GM19238 (cell line): ENCODE measurements around the gene SRPRB.

Experiments used
- DNase-seq: peaks from one replicate; pipeline ENCODE4 v3.0.0; 2011; ENCODE audit warnings: low spot score; ENCODE audit not compliant: insufficient read length

Gene SRPRB

DNA sequence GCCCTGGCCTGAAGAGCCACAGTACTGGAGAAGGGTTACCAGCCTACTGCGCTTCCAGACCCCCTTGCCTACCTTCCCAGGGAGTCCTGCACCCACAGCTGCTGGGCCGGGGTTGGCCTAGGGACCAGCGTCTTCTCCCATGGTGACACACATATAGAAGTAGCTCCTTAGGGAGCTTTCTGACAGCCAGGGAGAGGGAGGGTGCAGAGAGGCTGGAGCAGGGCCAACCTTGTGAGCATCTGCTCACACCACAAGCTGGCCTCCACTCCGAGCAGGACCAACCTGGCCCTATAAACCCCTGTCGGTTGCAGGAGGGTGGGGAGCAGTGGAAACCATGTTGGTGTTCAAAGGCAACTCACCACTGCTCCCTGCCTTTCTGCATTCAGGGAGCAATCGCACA is 35.2 kb downstream of the SRPRB start:
- no peak for DNase-seq

DNA sequence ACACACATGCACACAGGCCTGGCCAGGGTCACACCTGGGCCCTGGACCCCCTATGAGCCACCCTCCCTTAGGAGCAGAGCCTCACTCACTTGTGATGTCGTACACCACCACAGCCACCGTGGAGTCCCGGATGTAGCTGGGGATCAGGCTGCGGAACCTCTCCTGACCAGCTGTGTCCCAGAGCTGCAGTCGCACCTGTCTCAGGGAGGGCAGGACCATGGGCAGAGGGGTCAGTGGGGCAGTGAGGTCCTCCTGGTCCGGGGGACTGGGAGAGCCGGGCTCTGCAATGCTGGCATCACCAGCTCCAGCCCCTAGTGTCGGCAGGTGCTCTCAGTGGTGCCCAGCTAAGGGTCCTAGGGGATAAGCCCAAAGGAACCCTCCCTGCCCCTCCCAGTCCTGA is 35.6 kb downstream of the SRPRB start:
- DNase-seq = no peak

DNA sequence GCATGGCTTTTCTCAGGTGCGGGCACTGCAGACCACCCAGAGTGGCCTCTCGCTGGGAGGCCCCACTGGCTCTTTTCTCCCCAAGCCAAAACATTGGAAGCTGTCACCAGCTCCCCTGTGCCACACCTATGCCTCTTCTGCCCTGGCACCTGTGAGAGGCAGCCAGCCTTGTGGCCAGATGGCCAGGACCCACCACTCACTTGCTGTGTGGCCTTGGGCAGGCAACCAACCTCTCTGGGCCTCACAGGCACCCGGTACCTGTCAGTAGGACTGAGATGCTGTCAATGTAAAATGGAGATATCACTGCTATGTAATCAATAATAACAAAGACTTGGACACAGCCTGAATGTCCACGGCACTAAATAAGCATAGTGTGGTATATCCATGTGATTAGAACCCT is 36.5 kb downstream of the SRPRB start:
- DNase-seq = no peak

DNA sequence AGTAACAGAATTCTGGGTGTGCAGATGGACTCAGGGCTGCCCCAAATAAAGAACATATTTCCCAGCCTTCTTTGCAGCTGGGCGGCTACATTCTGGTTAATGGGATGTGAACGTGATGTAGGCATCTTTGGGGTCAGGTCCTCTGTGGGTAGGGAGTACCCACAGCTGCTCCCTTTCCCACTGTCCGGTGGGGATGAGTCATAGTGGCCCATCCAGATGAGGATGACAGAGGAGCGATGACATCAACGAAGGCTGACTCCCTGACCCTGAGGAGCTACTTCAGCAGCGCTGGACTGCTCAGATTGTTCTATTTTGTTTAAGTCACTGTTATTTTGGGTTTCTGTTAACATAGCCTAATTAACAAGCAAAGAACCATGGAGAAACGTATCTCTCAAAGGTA is 38.0 kb downstream of the SRPRB start:
- no peak for DNase-seq

DNA sequence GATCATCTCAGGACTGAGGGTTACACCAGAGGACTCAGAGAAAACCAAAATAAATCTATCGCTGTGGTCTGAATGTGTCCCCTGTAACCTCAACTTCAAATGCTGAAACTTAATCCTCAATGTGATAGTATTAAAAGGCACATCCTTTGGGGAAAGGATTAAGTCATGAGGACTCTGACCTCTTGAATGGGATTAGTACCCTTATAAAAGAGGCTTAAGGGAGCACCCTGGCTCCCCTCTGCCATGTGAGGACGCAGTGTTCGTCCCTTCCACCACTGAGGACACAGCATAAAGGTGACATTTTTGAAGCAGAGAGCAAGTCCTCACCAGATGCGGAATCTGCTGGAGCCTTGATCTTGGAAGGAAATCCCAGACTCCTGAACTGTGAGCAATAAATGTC is 39.5 kb downstream of the SRPRB start:
- DNase-seq = no peak

DNA sequence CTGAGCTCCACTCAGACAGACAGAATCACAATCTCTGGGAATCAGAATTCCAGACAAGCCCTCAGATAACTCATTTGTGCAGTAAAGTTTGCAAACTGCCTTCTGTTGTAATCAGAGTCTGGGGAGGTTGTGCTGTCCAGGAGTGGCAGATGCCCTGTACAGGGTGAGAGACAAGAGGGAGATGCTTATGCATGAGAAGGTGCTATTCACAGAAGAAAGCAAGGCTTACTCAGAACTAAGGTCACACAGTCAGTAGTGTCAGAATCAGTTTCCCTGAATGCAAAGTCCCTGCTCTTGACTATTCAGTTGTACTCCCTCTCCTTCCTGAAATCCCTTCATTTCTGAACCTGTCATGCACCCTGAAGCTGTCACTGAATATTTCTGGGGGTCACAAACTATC is 43.7 kb downstream of the SRPRB start:
- no peak for DNase-seq

DNA sequence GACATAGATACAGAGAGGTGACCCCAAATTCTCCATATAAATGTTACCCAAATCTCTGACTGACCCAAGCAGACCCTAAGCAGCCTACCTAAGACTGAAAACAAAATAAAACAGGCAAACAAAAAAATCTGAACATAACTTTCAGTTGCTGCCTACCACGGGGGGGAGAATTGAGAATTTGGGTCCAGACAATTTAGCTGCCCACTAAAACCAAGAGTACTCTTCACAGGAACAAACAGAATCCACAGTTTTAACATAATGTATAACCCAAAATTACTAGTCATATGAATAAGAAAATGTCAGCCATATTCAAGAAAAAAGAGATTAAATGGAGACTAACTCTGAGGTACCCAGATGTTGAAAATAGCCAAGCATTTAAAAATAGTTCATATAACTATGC is 44.4 kb downstream of the SRPRB start:
- DNase-seq = no peak

DNA sequence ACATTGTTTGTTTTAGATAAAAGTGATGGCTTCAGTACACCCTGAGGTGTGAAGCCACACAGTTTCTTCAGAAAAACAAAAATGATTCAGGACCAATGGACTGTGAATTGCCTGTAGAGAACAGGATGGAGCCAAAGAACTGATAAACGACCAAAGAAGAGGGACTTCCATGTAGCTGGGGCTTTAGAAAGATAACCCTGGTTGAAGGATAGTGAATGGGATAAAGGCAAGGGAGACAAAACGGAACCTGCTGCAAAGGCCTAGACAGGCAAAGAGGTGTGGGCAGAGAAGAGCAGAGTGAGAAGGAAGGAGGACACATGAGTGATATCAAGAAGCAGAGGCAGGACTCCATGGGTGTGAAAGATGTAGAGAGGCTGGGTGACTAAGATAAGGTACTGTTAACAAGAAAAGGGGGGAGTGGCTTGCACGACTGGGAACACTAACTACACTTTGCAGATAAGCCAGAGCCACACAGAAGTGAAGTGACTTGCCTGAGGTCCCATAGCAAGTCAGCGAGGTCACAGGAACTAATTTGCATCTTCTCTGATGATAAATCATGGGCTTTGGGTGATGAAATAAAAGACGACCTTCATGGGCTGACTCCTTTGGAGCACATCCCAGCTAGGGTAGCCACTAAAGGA is 45.8 kb downstream of the SRPRB start:
- no peak for DNase-seq

DNA sequence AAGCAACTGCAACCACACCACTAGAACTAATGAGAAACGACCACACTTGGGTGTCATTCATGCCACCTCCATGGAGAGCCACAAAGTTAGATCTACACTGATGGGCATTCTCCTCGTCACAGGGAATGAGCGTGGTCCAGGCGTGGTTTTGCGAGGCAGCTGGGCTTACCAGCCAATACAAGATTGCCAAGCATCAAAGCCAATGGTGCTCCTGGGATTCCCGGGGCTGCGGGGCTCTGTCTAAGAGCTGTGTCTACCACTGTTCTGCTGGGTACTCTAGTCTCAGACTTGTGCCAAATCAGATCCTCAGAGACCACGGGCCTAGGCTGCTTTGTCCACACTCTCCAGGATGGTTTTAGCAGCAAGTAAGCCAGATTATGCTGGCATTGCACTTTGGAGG is 46.3 kb downstream of the SRPRB start:
- DNase-seq = no peak

DNA sequence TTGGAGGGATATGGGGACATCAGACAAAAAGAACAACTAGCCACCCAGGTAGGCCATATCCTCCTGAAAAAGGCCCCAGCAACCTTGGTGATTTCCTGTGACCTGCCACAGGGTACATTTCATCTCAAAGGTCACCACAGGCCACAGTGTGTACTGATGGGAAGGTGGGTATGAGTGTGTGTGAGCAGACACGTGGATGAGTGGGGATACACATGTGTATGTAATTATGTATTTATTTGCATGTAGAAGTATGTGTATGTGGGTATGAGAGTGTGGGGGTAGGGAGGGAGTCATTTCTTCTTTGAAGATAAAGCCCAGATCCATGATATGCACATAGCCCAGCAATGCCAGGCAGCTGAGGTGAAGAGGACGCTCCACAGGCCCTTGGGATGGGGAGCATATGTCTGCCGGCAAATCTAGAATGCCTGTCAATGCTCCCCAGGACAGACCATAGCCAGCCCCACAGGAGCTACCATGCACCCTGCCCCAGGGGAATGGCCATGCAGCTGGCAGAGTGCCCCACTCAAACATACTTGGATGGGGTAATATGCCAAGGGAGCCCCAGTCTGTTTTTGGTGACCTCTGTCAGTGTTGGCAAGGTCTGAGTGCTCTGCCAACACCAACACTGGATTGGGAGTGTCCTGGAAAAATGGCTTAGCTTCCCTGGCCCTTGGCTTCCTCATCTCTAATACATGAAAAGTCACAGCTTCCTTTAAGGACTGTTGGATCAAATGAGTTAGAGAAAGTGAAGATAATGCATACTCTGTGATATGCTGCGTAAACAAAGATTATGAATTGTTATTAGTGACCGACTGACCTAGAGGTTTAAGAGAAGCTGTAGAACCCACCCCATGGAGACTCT is 47.7 kb downstream of the SRPRB start:
- no peak for DNase-seq

DNA sequence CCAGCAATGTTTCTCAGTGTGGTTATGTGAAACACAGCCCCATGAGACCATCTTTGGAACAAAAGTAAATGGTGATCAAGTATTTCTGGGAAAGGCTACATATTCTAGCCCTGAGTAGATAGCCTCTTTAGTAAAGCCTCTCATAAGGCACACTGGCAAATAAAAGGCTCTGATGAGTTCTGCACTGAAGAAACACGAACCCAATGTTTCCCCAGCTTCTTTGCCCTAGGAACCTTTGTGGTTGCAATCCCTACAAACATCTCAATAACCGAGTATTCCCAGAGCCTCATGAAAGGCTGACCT is 48.3 kb downstream of the SRPRB start:
- DNase-seq = no peak

DNA sequence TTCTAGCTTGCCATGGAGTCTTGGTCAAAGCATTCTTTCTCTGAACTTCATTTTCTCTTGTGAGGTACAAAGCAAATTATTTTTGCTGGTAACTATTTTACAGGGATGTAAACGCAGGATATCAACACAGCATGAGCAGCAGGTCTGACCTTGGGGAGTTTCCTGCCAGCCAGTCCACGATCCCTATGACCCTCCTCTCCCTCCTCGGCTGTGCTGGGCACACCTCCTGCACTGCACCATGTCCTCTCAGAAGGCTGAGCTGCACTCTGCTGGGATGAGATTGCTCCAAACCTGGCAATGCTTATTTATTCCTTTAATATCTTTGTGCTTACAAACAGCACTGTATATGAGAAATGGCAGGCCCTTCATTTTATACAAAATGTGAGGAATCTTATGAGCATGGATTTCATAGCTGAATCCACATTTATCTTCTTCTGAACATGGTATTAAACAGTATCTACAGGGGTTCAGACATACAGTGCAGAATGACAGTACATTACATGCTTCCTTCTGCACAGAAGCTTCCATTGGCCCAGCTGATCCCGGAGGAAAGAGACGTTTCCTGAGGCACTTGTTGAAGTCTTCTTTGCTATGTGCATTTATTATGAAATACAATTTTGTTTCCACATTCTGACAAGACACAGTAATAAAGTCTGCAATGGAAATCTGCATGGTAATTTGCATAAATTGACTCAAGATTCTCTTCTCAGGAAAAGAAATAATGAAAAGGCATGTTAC is 48.8 kb downstream of the SRPRB start:
- DNase-seq = no peak

DNA sequence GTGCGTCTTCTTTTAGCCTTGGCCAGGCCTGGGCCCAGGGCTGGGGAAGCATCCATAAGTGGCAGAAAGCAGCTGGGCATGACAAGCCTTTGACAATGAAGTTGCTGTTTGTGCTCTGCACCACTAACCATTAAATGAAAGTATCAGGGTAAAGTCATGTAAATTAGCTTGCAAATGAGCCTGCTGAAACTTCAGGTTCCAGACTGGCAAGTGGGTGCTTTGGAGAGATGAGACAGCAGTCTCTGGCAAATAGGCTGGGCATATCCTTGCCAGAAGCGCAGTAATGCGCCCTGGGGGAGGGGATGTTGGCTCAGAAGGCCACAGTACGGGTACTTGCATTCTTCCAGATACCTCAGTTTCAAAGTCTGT is 49.4 kb downstream of the SRPRB start:
- no peak for DNase-seq

DNA sequence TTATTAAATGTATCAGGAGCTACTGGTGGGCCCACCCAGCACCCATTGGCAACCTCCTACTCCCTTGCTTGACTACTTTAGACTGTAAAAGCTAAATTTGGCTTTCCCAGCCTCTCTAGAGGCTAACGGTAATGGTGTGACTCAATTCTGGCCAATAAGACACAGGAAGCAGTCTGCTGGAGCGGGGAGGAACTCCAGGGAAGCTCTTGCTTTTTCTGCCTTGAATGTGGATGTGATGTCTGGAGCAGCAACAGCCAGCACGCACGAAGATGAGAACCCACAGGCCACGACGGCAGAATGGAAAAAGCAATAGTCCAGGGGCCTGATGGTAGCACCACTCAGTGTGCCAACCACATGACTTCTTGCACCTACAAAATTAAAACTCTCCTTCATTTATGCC is 50.2 kb downstream of the SRPRB start:
- DNase-seq = no peak

DNA sequence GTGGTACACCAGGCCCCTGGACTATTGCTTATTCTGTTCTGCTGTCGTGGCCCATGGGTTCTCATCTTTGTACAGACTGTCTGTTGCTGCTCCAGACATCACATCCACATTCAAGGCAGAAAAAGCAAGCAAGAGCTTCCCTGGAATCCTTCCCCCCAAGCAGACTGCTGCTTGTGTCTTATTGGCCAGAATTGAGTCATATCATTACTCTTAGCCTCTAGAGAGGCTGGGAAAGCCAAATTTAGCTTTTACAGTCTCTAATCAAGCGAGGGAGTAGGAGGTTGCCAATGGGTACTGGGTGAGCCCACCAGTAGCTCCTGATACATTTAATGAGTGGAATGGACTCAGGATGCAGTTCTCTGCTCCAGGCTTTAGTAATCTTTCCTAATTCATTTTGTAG is 50.7 kb downstream of the SRPRB start:
- DNase-seq = no peak

DNA sequence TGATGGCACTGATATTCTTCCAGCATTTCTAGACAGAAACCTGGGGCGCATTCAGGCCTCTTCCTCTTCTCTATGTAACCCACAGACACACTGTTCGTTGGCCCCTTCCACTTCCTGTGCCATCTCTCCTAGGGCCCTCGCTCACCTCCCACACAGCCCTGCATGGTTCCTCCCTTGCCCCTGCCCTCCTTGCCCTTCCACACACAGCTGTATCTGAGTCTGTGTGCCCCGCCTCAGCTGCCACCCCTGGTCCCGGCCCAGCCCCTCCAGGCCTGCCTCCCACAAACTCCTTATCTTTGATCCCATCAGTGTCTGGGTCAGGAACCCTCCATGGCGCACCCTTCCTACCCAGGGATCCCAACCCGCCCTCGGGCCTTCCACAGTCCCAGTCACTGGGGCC is 52.2 kb downstream of the SRPRB start:
- no peak for DNase-seq

DNA sequence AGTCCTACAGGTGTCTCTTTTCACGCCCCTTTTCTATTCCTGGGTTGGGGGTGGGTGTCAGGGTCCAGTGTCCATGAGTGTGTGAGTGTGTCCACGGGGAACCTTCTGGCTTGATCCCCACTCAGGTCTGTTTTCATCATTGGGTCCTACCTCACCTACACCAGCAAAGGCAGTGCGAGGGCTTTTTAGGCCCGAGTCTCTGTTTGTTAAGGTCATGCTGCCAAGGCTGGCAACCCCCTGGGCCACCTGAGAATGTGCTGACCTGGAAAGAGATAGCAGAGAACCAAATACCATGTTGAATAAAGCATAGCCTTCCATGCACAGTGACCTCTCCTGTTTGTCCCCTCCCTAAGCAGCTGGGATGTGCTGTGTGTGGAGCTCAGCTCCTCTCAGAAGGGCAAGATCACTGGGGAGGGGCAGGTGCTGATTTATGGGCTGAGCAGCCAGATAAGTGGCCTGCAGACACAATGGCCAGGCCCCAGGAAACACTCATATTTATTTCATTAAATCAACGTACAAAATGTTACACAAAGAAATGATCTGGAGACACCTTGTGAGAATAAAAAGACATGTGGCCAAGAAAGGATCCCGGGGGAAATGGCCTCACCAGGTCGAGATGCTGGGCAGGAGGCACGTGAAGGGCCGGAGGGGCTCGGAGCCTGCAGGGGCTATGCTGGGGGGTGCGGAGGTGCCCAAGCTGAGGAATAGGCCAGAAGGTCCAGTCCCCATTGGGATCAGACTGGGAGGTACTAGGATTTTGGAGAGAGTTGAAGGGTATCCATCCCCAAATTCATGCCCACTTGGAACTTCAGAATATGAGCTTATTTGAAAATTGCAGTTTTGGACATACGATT is 54.0 kb downstream of the SRPRB start:
- no peak for DNase-seq

DNA sequence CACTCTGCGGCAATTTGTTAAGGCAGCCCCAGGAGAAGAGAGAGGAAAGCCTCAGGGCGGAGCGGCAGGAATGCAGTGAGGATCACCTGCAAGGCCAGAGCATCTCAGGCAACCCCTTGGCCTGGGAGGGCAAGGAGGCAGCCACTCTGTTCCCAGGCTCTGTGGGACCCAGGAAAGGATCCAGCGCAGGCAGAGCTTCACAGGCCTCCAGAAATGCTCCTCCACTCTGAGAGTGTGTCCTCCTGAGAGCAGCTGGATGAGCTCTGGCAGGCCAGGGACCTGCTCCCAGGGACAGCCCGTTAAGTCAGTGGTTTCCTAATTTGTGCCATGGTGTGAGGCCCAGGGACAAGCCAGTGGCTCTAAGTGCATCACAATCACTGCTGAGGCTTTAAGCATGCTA is 54.9 kb downstream of the SRPRB start:
- DNase-seq = no peak

DNA sequence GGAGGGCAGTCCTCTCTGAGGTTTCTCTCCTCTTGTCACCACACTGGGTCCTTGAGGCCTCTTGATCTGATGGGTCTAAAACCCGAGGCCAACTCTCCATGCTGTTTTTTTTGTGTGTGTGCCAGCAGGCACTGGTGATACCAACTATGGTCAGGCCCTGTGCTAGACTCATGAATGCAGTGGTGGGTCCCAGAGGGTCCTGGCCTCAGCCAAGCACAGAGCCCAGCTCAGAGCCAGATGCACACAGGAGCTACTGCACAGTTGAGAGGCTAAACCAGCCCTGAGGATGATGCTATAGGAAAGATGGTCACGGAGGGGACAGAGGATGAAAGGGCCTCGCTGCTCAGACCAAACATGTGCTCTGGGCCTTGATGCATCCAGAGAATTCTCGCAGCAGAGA is 56.5 kb downstream of the SRPRB start:
- DNase-seq = no peak

DNA sequence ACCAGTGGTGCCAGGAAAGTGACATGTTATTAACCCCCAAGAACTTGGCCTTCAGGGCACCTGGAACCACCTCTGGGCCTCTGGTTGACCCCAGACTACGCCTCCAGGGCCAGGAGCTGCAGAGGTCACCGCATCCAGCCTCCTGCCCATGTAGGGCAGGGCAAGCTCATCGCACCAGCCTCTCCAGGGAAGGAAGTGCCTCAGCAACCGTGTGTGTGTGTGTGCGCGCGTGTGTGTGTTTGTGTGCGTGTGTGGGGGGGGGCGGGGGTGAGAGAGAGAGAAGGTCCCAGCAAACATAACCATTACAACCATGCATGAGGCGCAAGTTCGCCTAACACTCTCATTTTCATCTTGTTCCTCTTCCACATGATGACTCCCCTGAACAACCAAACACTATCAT is 58.3 kb downstream of the SRPRB start:
- no peak for DNase-seq

DNA sequence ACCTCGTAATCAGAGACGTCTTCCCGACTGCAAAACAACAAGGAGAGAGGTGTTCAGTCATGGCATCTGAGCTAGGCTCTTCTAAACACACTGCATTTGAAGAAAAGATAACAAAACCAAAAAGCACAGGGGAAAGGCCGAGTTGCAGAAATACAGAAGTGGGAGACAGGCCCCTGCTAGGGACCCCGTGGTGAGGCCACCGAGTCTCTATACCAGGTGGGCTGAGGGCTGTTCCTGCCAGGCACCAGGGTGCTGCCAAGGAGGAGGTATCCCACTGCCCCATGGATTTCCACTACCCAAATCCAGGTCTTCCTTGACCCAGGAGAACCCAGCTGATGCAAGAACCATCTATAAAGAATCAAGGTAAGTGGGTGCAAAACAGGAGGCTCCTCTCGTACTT is 59.0 kb downstream of the SRPRB start:
- DNase-seq = no peak
